ENCODE measurements around the gene EXTL2. TPM values are rescaled to one million over a fixed set of nuclear protein-coding genes. Genes with fewer than 3 reads are reported as not detected.

The EXTL2 gene
- total and polyA plus RNA-seq, 4 donors = 3.9 to 37.8 (median 9.4) TPM

- DNase-seq = no peak
- Histone ChIP-seq H3K4me1 (ENCODE audit: control insufficient read depth in 5 of 5, insufficient read depth in 5 of 5, low read length in 5 of 5) (peaks cover 0 to 3% (median 1%) of the 10 kb centered on the region in 5 donors), H3K9me3 (ENCODE audit: control insufficient read depth in 4 of 4, insufficient read depth in 3 of 4, low read length in 3 of 4) (peaks cover 0 to 3% (median 2%) of the 10 kb centered on the region in 4 donors), H3K27me3 (ENCODE audit: control insufficient read depth in 3 of 3, insufficient read depth in 3 of 3, low read length in 2 of 3) (no peaks in the 10 kb centered on the region), H3K4me3 (no peak overlapping the region), H3K27ac (ENCODE audit: low read depth in 1 of 2, low read length in 1 of 2) (no peak overlapping the region), H3K36me3 (ENCODE audit: control insufficient read depth in 4 of 4, insufficient read depth in 4 of 4, low read length in 4 of 4) (peaks cover 8 to 29% (median 18%) of the 10 kb centered on the region in 4 donors), H3K9ac (ENCODE audit: insufficient read depth in 1 of 2, low read length in 2 of 2) (no peak overlapping the region)
- WGBS, 2 donors = 97 to 100% methylated on average over 1 of the region's 1 CpG
- no peak for ATAC-seq (ENCODE audit: insufficient read depth, low FRiP score)
- TF ChIP-seq CTCF (IDR thresholded peaks at IDR 0.05; ENCODE audit: control extremely low read depth, extremely low read depth) = no peak
Measured at GRCh38 chr1:100902365-100902764, 7.7 kb upstream of the EXTL2 start.

GRCh38 chr1:100896481-100896982 lies 1.9 kb upstream of the EXTL2 start:
- H3K9ac ChIP-seq (ENCODE audit: insufficient read depth in 1 of 2, low read length in 2 of 2) = peak overlapping the region; percentile 79 to 93
- peaks cover 0 to 29% (median 8%) of the 10 kb centered on the region in 5 donors for H3K4me1 ChIP-seq (ENCODE audit: control insufficient read depth in 5 of 5, insufficient read depth in 5 of 5, low read length in 5 of 5)
- peak overlapping the region; percentile 85 for H3K4me3 ChIP-seq
- ATAC-seq (ENCODE audit: insufficient read depth, low FRiP score) = no peak
- H3K27ac ChIP-seq (ENCODE audit: low read depth in 1 of 2, low read length in 1 of 2) = peak overlapping the region; percentile 87 to 97
- H3K27me3 ChIP-seq (ENCODE audit: control insufficient read depth in 3 of 3, insufficient read depth in 3 of 3, low read length in 2 of 3) = no peaks in the 10 kb centered on the region
- H3K9me3 ChIP-seq (ENCODE audit: control insufficient read depth in 4 of 4, insufficient read depth in 3 of 4, low read length in 3 of 4) = no peaks in the 10 kb centered on the region
- 0% methylated on average over 12 of the region's 12 CpGs for WGBS, 2 donors
- peaks cover 0 to 7% (median 3%) of the 10 kb centered on the region in 4 donors for H3K36me3 ChIP-seq (ENCODE audit: control insufficient read depth in 4 of 4, insufficient read depth in 4 of 4, low read length in 4 of 4)
- TF ChIP-seq CTCF (IDR thresholded peaks at IDR 0.05; ENCODE audit: control extremely low read depth, extremely low read depth) = no peak
- DNase-seq = peak; percentile 39 to 61 (median 51)

- H3K4me3 ChIP-seq = peak within 1 kb of the TSS; percentile 85
Measured at GRCh38 chr1:100895540-100896480, 1.2 kb upstream of the EXTL2 start, which contains the start of gene SLC30A7. SLC30A7 (plus strand) TSS chr1:100896090; CDS start chr1:100896263, 173 bp downstream.

More at GRCh38 chr1:100895540-100896480, 1.2 kb upstream of the EXTL2 start, which contains the start of gene SLC30A7:
- Histone ChIP-seq H3K4me1 (ENCODE audit: control insufficient read depth in 5 of 5, insufficient read depth in 5 of 5, low read length in 5 of 5) (peaks cover 0 to 29% (median 8%) of the 10 kb centered on the region in 5 donors), H3K27ac (ENCODE audit: low read depth in 1 of 2, low read length in 1 of 2) (peak within 1 kb of the TSS; percentile 91 to 97), H3K27me3 (ENCODE audit: control insufficient read depth in 3 of 3, insufficient read depth in 3 of 3, low read length in 2 of 3) (no peaks in the 10 kb centered on the region), H3K9ac (ENCODE audit: insufficient read depth in 1 of 2, low read length in 2 of 2) (peak within 1 kb of the TSS; percentile 93 to 94), H3K36me3 (ENCODE audit: control insufficient read depth in 4 of 4, insufficient read depth in 4 of 4, low read length in 4 of 4) (peaks cover 0 to 13% (median 5%) of the 10 kb centered on the region in 4 donors), H3K9me3 (ENCODE audit: control insufficient read depth in 4 of 4, insufficient read depth in 3 of 4, low read length in 3 of 4) (no peaks in the 10 kb centered on the region)
- ATAC-seq (ENCODE audit: insufficient read depth, low FRiP score) (peak; percentile 95), DNase-seq (peak; percentile 95 to 96 (median 95))
- 0% methylated on average over 60 to 62 of the region's 62 CpGs for WGBS, 2 donors
- TF ChIP-seq CTCF (IDR thresholded peaks at IDR 0.05; ENCODE audit: control extremely low read depth, extremely low read depth) = no peak

All from lung (tissue), 12 donors.